GM12878 (cell line): Measurements from ENCODE around the gene CACNG4. TPM values are rescaled to one million over a fixed set of nuclear protein-coding genes. Genes with fewer than 3 reads are reported as not detected.

Experiments used
- ATAC-seq: fragments of 200-7000 bp; cut with Tn5 transposase; 3 replicates; pipeline ENCODE4 v1.9.1; 2020; ENCODE audit warnings: mild to moderate bottlenecking, moderate library complexity
- BruUV-seq: library from RNA; stranded (reverse); fragments of 400-500 nt; replicated peaks from 2 replicates; lab custom pipeline; 2021; lab: Mats Ljungman, UMichigan
- CTCF ChIA-PET: fragments of 300-600 bp; sonication (Branson Sonifier 250); formaldehyde crosslinking; extraction: SDS; loops from one replicate; lab custom pipeline; 2021; ENCODE audit warnings: inconsistent platforms; lab: Yijun Ruan, JAX
- POLR2A ChIA-PET: fragments of 350-600 bp; formaldehyde crosslinking; extraction: SDS; loops from one replicate; lab custom pipeline; 2021; ENCODE audit warnings: inconsistent platforms; lab: Charles Lee
- RAD21 ChIA-PET: fragments of 300-600 bp; sonication (Branson Sonifier 250); formaldehyde crosslinking; loops from one replicate; lab custom pipeline; 2023; ENCODE audit warnings: antibody characterized with exemption; ENCODE audit not compliant: unreplicated experiment; lab: Charles Lee
- SMC1A ChIA-PET: fragments of 300-600 bp; sonication (Branson Sonifier 250); formaldehyde crosslinking; loops from one replicate; lab custom pipeline; 2023; ENCODE audit not compliant: unreplicated experiment, uncharacterized antibody; lab: Charles Lee
- DNase-seq: peaks from one replicate; pipeline ENCODE4 v3.0.0-alpha.2; 2011; ENCODE audit warnings: low read depth, low spot score
- FAIRE-seq: peaks from 3 replicates; lab custom pipeline; 2011; peaks lifted over from hg19 to GRCh38; lab: Jason Lieb, UNC
- H2AFZ ChIP-seq: 2 replicates; pipeline ENCODE4 v1.6.0; 2011; ENCODE audit warnings: low read depth, low read length, control low read depth; ENCODE audit not compliant: control insufficient read depth
- H3K27ac ChIP-seq: 2 replicates; pipeline ENCODE4 v1.5.1; 2011; ENCODE audit warnings: control low read depth; ENCODE audit not compliant: control insufficient read depth, insufficient read depth
- H3K27me3 ChIP-seq, 2 experiments: replicated peaks in 1 of 2; 2 replicates each; pipeline versions ENCODE4 v1.6.0 to v1.6.1; 2011; ENCODE audit warnings: low read length in 1 of 2; ENCODE audit not compliant: control insufficient read depth in 2 of 2, insufficient read depth in 2 of 2
- H3K36me3 ChIP-seq, 2 experiments: 2 replicates each; pipeline ENCODE4 v1.5.1; 2011; ENCODE audit warnings: low read length in 1 of 2; ENCODE audit not compliant: control insufficient read depth in 2 of 2, insufficient read depth in 2 of 2
- H3K4me1 ChIP-seq: 2 replicates; pipeline ENCODE4 v1.6.1; 2011; ENCODE audit warnings: mild to moderate bottlenecking, low read length, moderate library complexity, mixed read lengths; ENCODE audit not compliant: control insufficient read depth, insufficient read depth
- H3K4me2 ChIP-seq: 2 replicates; pipeline ENCODE4 v1.6.0; 2011; ENCODE audit warnings: control low read depth; ENCODE audit not compliant: control insufficient read depth, insufficient read depth
- H3K4me3 ChIP-seq: fragments of 200-600 bp; sonication (generic); 2 replicates; pipeline ENCODE4 v1.5.1; 2016
- H3K79me2 ChIP-seq: 2 replicates; pipeline ENCODE4 v1.6.0; 2011; ENCODE audit warnings: low read length; ENCODE audit not compliant: control insufficient read depth, insufficient read depth
- H3K9ac ChIP-seq: 2 replicates; pipeline ENCODE4 v1.8.0; 2011; ENCODE audit warnings: low read length, control low read depth, mixed read lengths; ENCODE audit not compliant: control insufficient read depth, insufficient read depth
- H3K9me3 ChIP-seq: replicated peaks from 3 replicates; pipeline ENCODE4 v1.5.1; 2011; ENCODE audit warnings: mild to moderate bottlenecking, low read length; ENCODE audit not compliant: control insufficient read depth, insufficient read depth
- H4K20me1 ChIP-seq: 2 replicates; pipeline ENCODE4 v1.6.0; 2011; ENCODE audit not compliant: control insufficient read depth, insufficient read depth
- ATF7 ChIP-seq: fragments of 450-650 bp; IDR thresholded peaks from 2 replicates; pipeline ENCODE4 v1.6.1; 2016; ENCODE audit warnings: low read depth, mild to moderate bottlenecking
- DPF2 ChIP-seq: fragments of 450-650 bp; IDR thresholded peaks from 2 replicates; pipeline ENCODE4 v1.6.1; 2017; ENCODE audit warnings: mild to moderate bottlenecking
- MTA3 ChIP-seq: IDR thresholded peaks from 2 replicates; pipeline ENCODE4 v1.6.1; 2012; ENCODE audit warnings: low read length, inconsistent platforms, borderline replicate concordance
- SMARCA5 ChIP-seq: fragments of 450-650 bp; IDR thresholded peaks from 2 replicates; pipeline ENCODE4 v1.6.1; 2017; ENCODE audit warnings: mild to moderate bottlenecking
- SMC3 ChIP-seq: IDR thresholded peaks from 2 replicates; pipeline ENCODE4 v1.6.1; 2011; ENCODE audit warnings: low read length, improper control_type of control experiment, borderline replicate concordance
- STAT1 ChIP-seq: fragments of 450-650 bp; conservative IDR thresholded peaks from 2 replicates; pipeline ENCODE4 v1.6.1; 2014; ENCODE audit warnings: antibody characterized with exemption, mild to moderate bottlenecking
- STAT3 ChIP-seq: IDR thresholded peaks from 2 replicates; pipeline ENCODE4 v1.6.1; 2011; ENCODE audit warnings: low read depth, low read length, improper control_type of control experiment
- WGBS: methylation state at CpG from one replicate; pipeline ENCODE4 v1.1.6; 2016; ENCODE audit warnings: low lambda C conversion rate; ENCODE audit not compliant: insufficient replicate concordance, insufficient coverage; ENCODE audit errors: missing lambda C conversion rate; 5-methylcytosine and 5-hydroxymethylcytosine counted together
- in situ Hi-C: fragments of 300-500 bp; cut with MboI; formaldehyde crosslinking; loops from 9 replicates; pipeline ENCODE4 v1.14.3; 2018; ENCODE audit warnings: mixed read lengths
- intact Hi-C: fragments of 100-400 bp; cut with micrococcal nuclease; formaldehyde crosslinking; loops from one replicate; pipeline ENCODE4 v1.14.2; 2022; ENCODE audit not compliant: unreplicated experiment
- polyA plus RNA-seq, 11 experiments: library from polyadenylated mRNA; depleted of rRNA in 4 of 11; unstranded in 6 of 11; stranded (reverse) in 5 of 11; fragments of >200 nt; fragmentation: Nextera tagmentation in 4 of 11; fragmentation: Illumina TruSeq in 1 of 11; extraction: Ambion mirVana in 4 of 11; extraction: Trizol in 1 of 11; gene quantifications; 1 replicate in 1 of 11; 2 replicates in 10 of 11; pipeline versions ENCODE4 v1.2.1 to v1.2.3, GENCODE V29; 2011 to 2016; ENCODE audit warnings: inconsistent platforms in 2 of 11, missing spikeins in 2 of 11, low read depth in 1 of 11
- total RNA-seq, 4 experiments: library from RNA; depleted of rRNA in 3 of 4; stranded (reverse); fragments of >200 nt in 3 of 4; fragmentation: Illumina TruSeq in 1 of 4; extraction: Trizol in 1 of 4; gene quantifications; 2 replicates each; pipeline versions ENCODE4 v1.2.1 to v1.2.3, GENCODE V29; 2013 to 2021

The CACNG4 gene
- total and polyA plus RNA-seq, 10 of the 15 experiments (the other 5 are each of a cell fraction or from before 2014, with no cell fraction given) = 0.08 TPM; not detected in 8

DNA sequence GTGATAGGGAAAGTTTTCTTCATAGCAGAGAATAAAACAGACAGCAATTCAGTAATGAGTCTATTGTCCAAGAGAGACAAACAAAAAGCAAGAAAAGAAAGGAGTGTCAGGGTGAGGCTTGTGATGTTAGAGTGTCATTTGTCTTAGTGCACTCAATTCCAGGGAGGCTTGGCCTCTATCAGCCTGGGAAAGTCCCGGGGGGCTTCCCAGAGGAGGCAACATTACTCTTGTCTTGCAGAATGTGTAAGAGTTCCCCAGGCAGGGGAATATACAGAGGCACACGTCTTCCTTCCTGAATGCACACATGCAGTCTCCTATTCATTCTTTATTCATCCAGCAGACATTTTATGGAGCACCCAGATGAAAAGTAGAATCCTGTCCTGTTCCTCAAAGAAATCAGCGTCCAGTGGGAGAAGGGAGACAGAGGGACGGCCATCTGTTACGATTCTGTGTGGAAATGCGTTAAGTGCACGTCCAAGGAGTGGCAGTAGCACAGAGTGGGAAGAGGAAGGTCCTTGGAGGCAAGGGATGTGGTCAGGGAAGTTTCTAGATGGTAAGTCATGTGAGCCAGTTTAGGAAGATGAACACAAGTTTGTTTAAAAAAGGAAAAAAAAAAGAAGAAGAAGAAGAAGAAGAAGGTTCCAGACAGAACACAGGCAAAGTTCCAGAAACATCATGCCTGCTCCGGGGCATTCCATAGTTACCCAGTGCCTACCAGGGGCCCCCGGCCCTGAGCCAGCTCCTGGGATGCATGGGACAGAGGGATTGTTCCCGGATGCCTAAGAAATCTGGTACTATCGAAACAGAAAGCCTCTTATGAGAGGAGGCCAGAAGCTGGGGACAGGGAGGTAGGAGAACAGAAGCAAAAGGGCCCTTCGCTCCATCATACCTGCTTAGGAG, 21.1 kb downstream of the CACNG4 start (continued):
- TF ChIP-seq SMARCA5 (0 out of 2 replicates have a peak, but pooled peaks have one; percentile 57), STAT3 (no peak), MTA3 (peak; percentile 35; the same call in 1 of the 2 replicates), STAT1 (no peak), DPF2 (no peak)

DNA sequence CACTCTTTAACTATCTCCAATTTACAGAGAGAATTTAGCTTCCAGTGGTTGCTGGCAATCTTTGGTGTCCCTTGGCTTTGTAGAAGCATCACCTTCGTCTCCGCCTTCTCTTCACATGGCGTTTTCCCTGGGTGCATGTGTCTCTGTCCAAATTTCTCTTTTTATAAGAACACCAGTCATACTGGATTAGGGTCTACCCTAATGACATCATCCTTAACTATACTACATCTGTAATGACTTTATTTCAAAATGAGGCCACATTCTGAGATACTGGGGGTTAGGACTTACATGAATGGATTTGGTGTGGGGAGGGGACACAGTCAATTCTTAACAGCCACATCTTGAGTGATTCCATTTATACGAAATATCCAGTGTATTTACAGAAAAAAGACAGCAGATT, 22.2 kb downstream of the CACNG4 start:
- SMC1A ChIA-PET = interaction anchor here (1.7 kb wide), 1 partner anchor 56 kb away, joined by 3 read pairs; no protein-coding TSS in a partner anchor
- DNase-seq = no peak

More for the DNA sequence above, 22.2 kb downstream of the CACNG4 start:
- WGBS = 73% methylated on average over 4 of the region's 4 CpGs
- no peak for ATAC-seq
- FAIRE-seq = no peak
- no peak overlapping the region for H3K27ac ChIP-seq
- CTCF ChIA-PET = interaction anchor here (1.0 kb wide), 1 partner anchor 95 kb away, joined by 3 read pairs; no protein-coding TSS in a partner anchor
- no peak overlapping the region for H3K9ac ChIP-seq
- no TSS peak for BruUV-seq
- TF ChIP-seq ATF7 (peak; percentile 30; the same call in 1 of the 2 replicates), SMC3 (no peak)
- no peaks in the 10 kb centered on the region for H4K20me1 ChIP-seq
- no peak overlapping the region for H3K4me2 ChIP-seq
- in situ Hi-C loops = no loop called here
- no peaks in the 10 kb centered on the region for H3K9me3 ChIP-seq
- H2AFZ ChIP-seq = no peak overlapping the region
- intact Hi-C loops = no loop called here
- RAD21 ChIA-PET = interaction anchor here (0.9 kb wide), 1 partner anchor 95 kb away, joined by 5 read pairs; no protein-coding TSS in a partner anchor
- POLR2A ChIA-PET = interaction anchor here (0.5 kb wide), 1 partner anchor 410 kb away, joined by 7 read pairs; no protein-coding TSS in a partner anchor
- H3K4me1 ChIP-seq = peaks cover 17% of the 10 kb centered on the region
- peaks cover 0 to 5% of the 10 kb centered on the region in 2 experiments; a peak in 1 of 4 replicates for H3K27me3 ChIP-seq
- no peak overlapping the region for H3K4me3 ChIP-seq
- no peaks in the 10 kb centered on the region for H3K36me3 ChIP-seq
- no peaks in the 10 kb centered on the region for H3K79me2 ChIP-seq
